ENCODE data around the gene PCA3. TPM values are rescaled to one million over a fixed set of nuclear protein-coding genes. Genes with fewer than 3 reads are reported as not detected.
A peak's percentile ranks its signal among the peaks of the same experiment; 100 is the strongest.

The PCA3 gene
- total and polyA plus RNA-seq, 2 of the 8 experiments (the other 6 are each of a cell fraction or from before 2014, with no cell fraction given), result not detected

GRCh38 chr9:76761448-76761847 is 2.8 kb upstream of the PCA3 start:
- Histone ChIP-seq H2BK120ac (replicated peaks; ENCODE audit: low read depth, low read length) (no peak overlapping the region), H3K79me1 (ENCODE audit: low read depth, low read length) (no peaks in the 10 kb centered on the region), H3K23ac (ENCODE audit: insufficient read length) (no peak overlapping the region), H4K91ac (replicated peaks; ENCODE audit: insufficient read length, low read length) (no peak overlapping the region), H3K79me2 (ENCODE audit: control insufficient read depth in 1 of 2, insufficient read depth in 2 of 2, low read length in 2 of 2) (no peaks in the 10 kb centered on the region), H3K27me3 (replicated peaks in 1 of 4; ENCODE audit: control insufficient read depth in 3 of 4, extremely low read depth in 1 of 4, insufficient read depth in 3 of 4, low read length in 3 of 4) (no peaks in the 10 kb centered on the region), H2AK5ac (ENCODE audit: low read depth, low read length) (no peak overlapping the region), H4K8ac (ENCODE audit: extremely low read depth, insufficient read depth, low read length) (no peak overlapping the region), H3K23me2 (ENCODE audit: low read depth, low read length) (no peaks in the 10 kb centered on the region), H3K9me3 (ENCODE audit: insufficient read depth in 2 of 2, low read depth in 1 of 2, low read length in 1 of 2) (no peaks in the 10 kb centered on the region), H2BK15ac (ENCODE audit: low read length) (no peak overlapping the region), H3K4me1 (replicated peaks in 1 of 4; ENCODE audit: control insufficient read depth in 3 of 4, insufficient read depth in 4 of 4, low read length in 3 of 4) (peaks cover 0 to under 1% (median 0%) of the 10 kb centered on the region in 4 experiments; a peak in 1 of 7 replicates), H3K4me2 (ENCODE audit: insufficient read depth in 1 of 2, low read depth in 2 of 2, low read length in 2 of 2) (no peak overlapping the region), H3K4me3 (ENCODE audit: extremely low read depth in 1 of 4, insufficient read depth in 2 of 4, low read depth in 3 of 4, low read length in 4 of 4) (no peak overlapping the region), H3K4ac (replicated peaks; ENCODE audit: insufficient read length, low read depth, low read length) (no peak overlapping the region), H3K56ac (replicated peaks; ENCODE audit: insufficient read length, low read depth, low read length) (no peak overlapping the region), H2AFZ (ENCODE audit: low read length) (no peak overlapping the region), H4K20me1 (replicated peaks in 1 of 2; ENCODE audit: control insufficient read depth in 1 of 2, insufficient read depth in 2 of 2, low read length in 2 of 2) (no peaks in the 10 kb centered on the region), H3K36me3 (ENCODE audit: control insufficient read depth in 2 of 4, insufficient read depth in 4 of 4, low read length in 3 of 4) (no peaks in the 10 kb centered on the region), H3K9ac (replicated peaks in 1 of 4; ENCODE audit: extremely low read depth in 1 of 4, low read depth in 3 of 4, low read length in 3 of 4) (no peak overlapping the region), H2BK5ac (ENCODE audit: low read depth, low read length) (no peak overlapping the region), H3K27ac (ENCODE audit: low read depth, low read length) (no peak overlapping the region), H2BK12ac (ENCODE audit: low read depth, low read length) (no peak overlapping the region), H2BK20ac (ENCODE audit: low read length) (no peak overlapping the region), H4K5ac (ENCODE audit: insufficient read length, low read depth, low read length) (no peak overlapping the region), H3K18ac (ENCODE audit: extremely low read depth, low read length) (no peak overlapping the region), H3K14ac (ENCODE audit: insufficient read length) (no peak overlapping the region)
- FAIRE-seq (no peak), DNase-seq (ENCODE audit: low read depth in 1 of 2, low spot score in 2 of 2) (no peak)
- TF ChIP-seq KDM5A (IDR thresholded peaks at IDR 0.05; ENCODE audit: low read length) (no peak), RAD21 (IDR thresholded peaks at IDR 0.05 in 1 of 2, conservative IDR thresholded peaks at IDR 0.05 in 1 of 2; ENCODE audit: low read depth in 2 of 2, low read length in 2 of 2) (peak; percentile 14 to 22; a peak in 2 of 4 replicates), JUN (IDR thresholded peaks at IDR 0.05; ENCODE audit: low read depth, low read length) (no peak)
- ChIA-PET POLR2A (ENCODE audit: partially characterized antibody) (no interaction called here), CTCF (ENCODE audit: partially characterized antibody) (interaction anchor here (0.9 to 2.6 kb wide), 5 partner anchors 11 to 236 kb away, joined by 3 to 14 read pairs (median 5); no protein-coding TSS in a partner anchor)
- 94% methylated on average over 1 of the region's 1 CpG; no CpG with 5 or more reads in 1 of the 2 experiments for WGBS, 2 experiments (ENCODE audit: extremely low coverage in 1 of 2, insufficient coverage in 1 of 2, insufficient read length in 1 of 2, insufficient replicate concordance in 2 of 2, low coverage in 1 of 2, low lambda C conversion rate in 2 of 2, missing lambda C conversion rate in 1 of 2)

Data from H1 (cell line).